Peyer's patch (tissue), 4 donors: ENCODE results near the gene DNAJB8. TPM values are rescaled to one million over a fixed set of nuclear protein-coding genes. Genes with fewer than 3 reads are reported as not detected.

Source experiments
- DNase-seq, 3 donors: peaks; one replicate each; pipeline ENCODE4 v3.0.0-alpha.2; 2017 to 2019
- H3K27ac ChIP-seq, 4 donors: fragments of 200-600 bp; sonication (generic); one replicate each; pipeline ENCODE4 v1.5.1; 2016 to 2019
- H3K27me3 ChIP-seq, 2 donors: fragments of 200-600 bp; sonication (generic); one replicate each; pipeline ENCODE4 v1.5.1; 2019
- H3K36me3 ChIP-seq, 3 donors: fragments of 200-600 bp; sonication (generic); one replicate each; pipeline ENCODE4 v1.5.1; 2016 to 2019
- H3K4me1 ChIP-seq, 4 donors: fragments of 200-600 bp; sonication (generic); one replicate each; pipeline ENCODE4 v1.5.1; 2016 to 2019
- H3K4me3 ChIP-seq, 4 donors: fragments of 200-600 bp; sonication (generic); 1 replicate in 3 of 4; 2 replicates in 1 of 4; pipeline ENCODE4 v1.5.1; 2016 to 2019; ENCODE audit warnings: mild to moderate bottlenecking in 1 of 4
- H3K9me3 ChIP-seq, 4 donors: fragments of 200-600 bp; sonication (generic); one replicate each; pipeline ENCODE4 v1.5.1; 2016 to 2019; ENCODE audit warnings: mild to moderate bottlenecking in 1 of 4
- POLR2A ChIP-seq, 2 donors: fragments of 450-650 bp; IDR thresholded peaks; one replicate each; pipeline ENCODE4 v1.5.1; 2017; ENCODE audit warnings: antibody characterized with exemption in 2 of 2, mild to moderate bottlenecking in 2 of 2, moderate library complexity in 2 of 2
- total RNA-seq, 4 donors: library from RNA; depleted of rRNA; stranded (reverse); fragments of >200 nt; gene quantifications; one replicate each; pipeline ENCODE4 v1.1.0, GENCODE V29; 2016
- TF ChIP-seq, protein P1 (sequence below), 6 experiments: fragments of 450-650 bp in 4 of 6; fragments of 200-600 bp in 2 of 6; sonication (generic) in 1 of 6; IDR thresholded peaks; one replicate each; pipeline ENCODE4 v1.5.1; 2017 to 2019; ENCODE audit warnings: antibody characterized with exemption in 6 of 6, mild to moderate bottlenecking in 3 of 6, moderate library complexity in 1 of 6

DNAJB8 gene
- total RNA-seq, 4 donors from 2014 or later: not detected

DNA sequence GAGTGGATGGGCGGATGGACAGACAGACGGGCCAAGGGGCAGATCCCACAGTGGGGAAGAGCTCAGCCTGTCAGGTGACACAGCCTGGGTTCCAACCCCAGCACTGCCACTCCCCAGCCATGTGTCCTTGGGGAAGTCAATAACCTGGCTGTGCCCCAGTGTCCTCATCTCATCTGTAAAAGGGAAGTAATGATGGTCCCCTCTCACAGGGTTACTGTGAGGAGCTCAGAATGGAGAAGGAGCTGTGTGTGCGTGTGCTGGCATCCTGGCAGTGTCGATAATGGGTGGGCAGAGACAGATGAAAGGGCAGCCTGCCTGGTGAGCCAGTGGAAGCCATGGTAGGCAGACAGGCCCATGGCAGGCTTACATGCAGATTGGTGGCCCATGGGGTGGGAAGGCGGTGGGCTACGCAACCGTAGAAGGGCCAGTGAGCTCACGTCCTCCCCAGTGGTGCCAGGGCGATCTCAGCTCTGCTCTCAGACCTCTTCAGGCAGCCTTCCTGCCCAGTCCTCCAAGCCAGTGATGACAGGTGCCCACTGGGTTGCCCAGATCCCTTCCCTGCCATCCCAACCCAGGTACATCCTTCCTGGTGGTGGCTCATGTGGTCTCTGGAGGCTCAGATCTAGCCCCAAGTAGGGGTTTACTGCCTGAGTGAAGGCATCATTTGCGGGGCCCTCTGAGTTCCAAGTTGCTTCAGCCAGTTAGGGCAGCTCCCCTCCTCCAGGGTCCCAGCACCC lies 2.3 kb upstream of the DNAJB8 start:
- Histone ChIP-seq H3K36me3 (no peaks in the 10 kb centered on the region), H3K9me3 (no peaks in the 10 kb centered on the region), H3K27ac (no peak overlapping the region), H3K4me1 (no peaks in the 10 kb centered on the region), H3K4me3 (no peak overlapping the region), H3K27me3 (no peaks in the 10 kb centered on the region)
- no peak for TF ChIP-seq POLR2A (IDR thresholded peaks at IDR 0.05)
- TF ChIP-seq, protein P1, sequence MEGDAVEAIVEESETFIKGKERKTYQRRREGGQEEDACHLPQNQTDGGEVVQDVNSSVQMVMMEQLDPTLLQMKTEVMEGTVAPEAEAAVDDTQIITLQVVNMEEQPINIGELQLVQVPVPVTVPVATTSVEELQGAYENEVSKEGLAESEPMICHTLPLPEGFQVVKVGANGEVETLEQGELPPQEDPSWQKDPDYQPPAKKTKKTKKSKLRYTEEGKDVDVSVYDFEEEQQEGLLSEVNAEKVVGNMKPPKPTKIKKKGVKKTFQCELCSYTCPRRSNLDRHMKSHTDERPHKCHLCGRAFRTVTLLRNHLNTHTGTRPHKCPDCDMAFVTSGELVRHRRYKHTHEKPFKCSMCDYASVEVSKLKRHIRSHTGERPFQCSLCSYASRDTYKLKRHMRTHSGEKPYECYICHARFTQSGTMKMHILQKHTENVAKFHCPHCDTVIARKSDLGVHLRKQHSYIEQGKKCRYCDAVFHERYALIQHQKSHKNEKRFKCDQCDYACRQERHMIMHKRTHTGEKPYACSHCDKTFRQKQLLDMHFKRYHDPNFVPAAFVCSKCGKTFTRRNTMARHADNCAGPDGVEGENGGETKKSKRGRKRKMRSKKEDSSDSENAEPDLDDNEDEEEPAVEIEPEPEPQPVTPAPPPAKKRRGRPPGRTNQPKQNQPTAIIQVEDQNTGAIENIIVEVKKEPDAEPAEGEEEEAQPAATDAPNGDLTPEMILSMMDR (IDR thresholded peaks at IDR 0.05): no peak
- DNase-seq: no peak

DNA sequence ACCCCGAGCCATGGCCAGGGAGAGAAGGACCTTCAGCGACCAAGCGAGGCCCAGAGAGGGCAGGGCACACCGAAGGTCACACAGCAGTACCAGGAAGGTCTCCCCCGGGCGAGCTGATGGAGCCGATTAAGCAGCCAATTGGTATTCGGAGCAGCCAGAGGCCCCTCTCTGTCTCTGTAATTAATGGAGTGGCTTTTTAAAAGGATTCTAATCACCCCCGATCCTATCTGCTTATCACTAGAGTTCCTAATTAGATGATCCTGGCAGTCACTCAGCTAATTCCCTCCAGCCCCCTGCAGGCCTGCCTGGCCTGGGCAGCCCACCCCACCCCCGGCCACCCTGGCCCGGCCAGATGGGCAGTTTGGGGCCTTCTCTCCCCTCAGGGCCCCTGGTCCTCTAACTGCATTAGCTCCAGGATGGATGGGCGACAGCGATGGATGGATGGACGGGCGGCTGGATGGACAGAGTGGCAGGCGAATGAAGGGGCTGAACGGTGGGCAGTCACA lies 1.6 kb upstream of the DNAJB8 start:
- H3K36me3 ChIP-seq: no peaks in the 10 kb centered on the region
- H3K9me3 ChIP-seq: no peaks in the 10 kb centered on the region
- no peak overlapping the region for H3K4me3 ChIP-seq
- no peak for DNase-seq
- no peaks in the 10 kb centered on the region for H3K27me3 ChIP-seq
- H3K4me1 ChIP-seq: no peaks in the 10 kb centered on the region
- no peak overlapping the region for H3K27ac ChIP-seq
- TF ChIP-seq, protein P1 (IDR thresholded peaks at IDR 0.05): no peak
- TF ChIP-seq POLR2A (IDR thresholded peaks at IDR 0.05): no peak

DNA sequence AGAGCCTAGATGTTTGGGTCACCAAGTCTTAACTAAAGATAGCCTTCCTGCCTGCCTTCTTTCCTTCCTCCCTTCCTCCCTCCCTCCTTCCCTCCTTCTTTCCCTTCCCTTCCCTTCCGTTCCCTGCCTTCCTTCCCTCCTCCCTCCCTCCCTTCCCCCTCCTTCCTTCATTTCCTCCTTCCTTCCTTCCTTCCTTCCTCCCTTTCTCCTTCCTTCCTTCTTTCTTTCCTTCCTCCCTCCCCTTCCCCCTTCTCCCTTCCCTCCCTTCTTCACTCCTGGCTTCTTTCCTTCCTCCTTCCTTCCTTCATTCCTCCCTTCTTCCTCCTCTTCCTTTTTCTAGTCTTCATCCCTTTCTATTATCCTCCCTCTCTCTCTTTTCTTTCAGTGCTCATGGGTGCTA lies 2.0 kb downstream of the DNAJB8 start:
- Histone ChIP-seq H3K27ac (no peak overlapping the region), H3K27me3 (no peaks in the 10 kb centered on the region), H3K36me3 (no peaks in the 10 kb centered on the region), H3K4me1 (no peaks in the 10 kb centered on the region), H3K9me3 (no peaks in the 10 kb centered on the region), H3K4me3 (no peak overlapping the region)
- DNase-seq: no peak
- no peak for TF ChIP-seq POLR2A (IDR thresholded peaks at IDR 0.05)
- TF ChIP-seq, protein P1 (IDR thresholded peaks at IDR 0.05): no peak

DNA sequence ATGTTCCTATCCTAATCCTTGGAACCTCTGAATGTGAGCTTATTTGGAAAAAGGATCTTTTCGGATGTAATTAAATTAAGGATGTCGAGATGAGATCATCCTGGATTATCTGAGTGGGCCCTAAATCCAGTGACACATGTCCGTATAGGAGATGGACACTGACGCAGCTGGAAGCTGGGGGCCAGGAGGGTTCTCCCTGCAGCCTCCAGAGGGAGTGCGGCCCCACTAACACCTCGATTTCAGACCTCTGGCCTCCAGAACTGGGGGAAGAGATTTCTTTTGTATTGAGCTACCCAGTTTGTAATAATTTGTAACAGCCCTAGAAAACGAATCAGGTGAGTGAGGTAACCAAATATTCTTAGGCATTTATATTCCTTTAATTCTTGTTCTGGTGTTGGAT lies 2.5 kb downstream of the DNAJB8 start:
- DNase-seq: no peak
- Histone ChIP-seq H3K4me1 (no peaks in the 10 kb centered on the region), H3K9me3 (no peaks in the 10 kb centered on the region), H3K27me3 (no peaks in the 10 kb centered on the region), H3K4me3 (no peak overlapping the region), H3K36me3 (no peaks in the 10 kb centered on the region), H3K27ac (no peak overlapping the region)
- TF ChIP-seq, protein P1 (IDR thresholded peaks at IDR 0.05): no peak
- TF ChIP-seq POLR2A (IDR thresholded peaks at IDR 0.05): no peak

DNA sequence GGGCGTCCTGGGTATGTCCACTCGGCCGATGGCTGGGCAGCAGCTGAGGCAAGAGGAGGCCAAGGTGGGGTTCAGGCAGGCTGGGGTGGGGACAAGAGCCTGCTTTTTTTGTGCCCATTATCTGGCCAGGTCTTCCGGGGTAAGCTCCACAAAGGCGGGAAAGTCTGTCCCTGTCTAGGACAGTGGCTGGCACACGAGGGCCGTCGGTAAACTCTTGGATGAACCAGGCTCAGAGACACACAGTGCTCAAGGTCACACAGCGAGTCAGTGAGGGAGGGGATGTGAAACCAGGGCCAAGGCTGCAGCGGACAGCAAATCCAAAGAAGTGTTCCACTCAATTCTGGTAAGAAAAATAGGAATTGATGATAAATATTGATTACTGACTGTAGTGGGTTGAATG lies 2.9 kb downstream of the DNAJB8 start:
- no peak for DNase-seq
- no peak overlapping the region for H3K4me3 ChIP-seq
- TF ChIP-seq, protein P1 (IDR thresholded peaks at IDR 0.05): no peak
- TF ChIP-seq POLR2A (IDR thresholded peaks at IDR 0.05): no peak
- no peaks in the 10 kb centered on the region for H3K9me3 ChIP-seq
- no peaks in the 10 kb centered on the region for H3K27me3 ChIP-seq
- no peaks in the 10 kb centered on the region for H3K4me1 ChIP-seq
- H3K27ac ChIP-seq: no peak overlapping the region
- H3K36me3 ChIP-seq: no peaks in the 10 kb centered on the region
